ENCODE measurements around the gene ISOC2.
"Not testable (repeated sequence)": the region's sequence is repeated elsewhere in the genome, so short reads cannot be mapped to it uniquely, and the experiment has no call there.

Gene ISOC2

DNA sequence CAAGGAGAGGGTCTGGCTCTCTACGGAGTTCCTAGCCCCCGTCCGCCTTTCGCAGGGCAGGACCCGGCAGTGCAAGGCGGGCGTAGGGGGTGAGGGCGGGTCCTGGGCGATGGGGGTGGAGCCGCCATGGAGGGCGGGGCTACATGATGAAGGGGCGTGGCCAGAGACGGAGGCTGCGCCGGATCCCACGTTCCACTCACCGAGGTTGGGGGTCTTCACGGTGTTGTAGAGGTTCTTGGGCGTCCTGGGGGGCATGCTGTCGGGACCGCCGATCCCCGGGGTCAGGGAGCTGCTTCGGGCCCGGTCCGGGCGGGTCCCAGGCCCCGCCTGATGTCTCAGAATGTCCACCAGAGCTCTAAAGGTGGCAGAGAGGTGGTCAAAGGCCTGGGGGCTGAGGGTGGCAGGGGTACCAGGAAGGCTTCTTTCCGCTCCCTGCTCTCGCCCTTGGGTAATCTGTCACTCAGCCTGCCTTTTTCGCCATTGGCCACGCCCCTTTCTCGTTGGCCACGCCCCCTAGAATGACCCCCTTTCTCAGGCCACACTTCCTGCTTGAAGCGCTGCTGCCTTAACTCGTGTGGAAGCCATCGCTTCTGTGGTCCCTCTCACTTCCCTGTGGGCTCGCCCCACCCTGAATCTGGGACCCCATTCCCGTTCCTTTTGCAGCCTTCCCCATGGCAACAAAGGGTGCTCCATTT lies 20.9 kb downstream of the ISOC2 start:
- no peak for DNase-seq (ENCODE audit: low read depth)

DNA sequence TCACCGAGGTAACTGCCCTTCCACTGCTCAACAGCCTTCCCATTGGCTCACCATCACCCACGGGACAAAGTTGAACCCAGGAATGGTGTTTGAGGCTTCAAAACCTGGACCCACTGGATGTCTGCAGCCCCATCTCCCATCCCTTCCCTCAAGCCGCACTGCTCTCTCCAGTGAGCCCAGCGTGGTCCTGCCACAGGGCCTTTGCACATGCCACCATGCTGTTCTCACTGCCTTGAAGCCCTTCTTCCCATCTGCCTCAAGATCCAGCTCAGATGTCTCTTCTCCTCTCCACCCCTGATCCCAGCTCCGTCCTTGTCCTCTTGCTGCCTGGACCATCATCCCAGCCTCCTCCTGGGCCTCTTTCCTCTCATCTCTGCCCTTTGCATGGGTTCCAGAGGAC lies 22.4 kb downstream of the ISOC2 start:
- no peak for DNase-seq (ENCODE audit: low read depth)

DNA sequence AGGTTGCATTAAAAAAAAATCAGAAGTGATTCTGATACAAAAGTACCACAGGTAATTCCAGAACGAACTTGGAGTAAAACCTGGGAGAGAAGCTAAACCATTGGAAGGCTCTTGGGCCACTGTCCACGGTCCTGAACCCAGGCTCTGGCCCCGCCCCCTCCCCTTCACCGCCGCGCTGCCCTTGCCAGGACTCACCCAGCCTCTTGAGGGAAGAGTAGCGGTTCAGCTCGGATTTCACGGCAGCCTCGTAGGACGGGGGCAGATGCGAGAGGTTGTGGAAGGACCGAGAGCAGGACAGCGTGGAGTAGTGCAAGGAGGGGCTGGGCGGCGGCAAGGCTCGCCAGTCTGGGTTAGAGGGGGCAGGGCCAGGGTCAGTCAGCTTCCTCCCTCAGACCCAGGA lies 24.0 kb downstream of the ISOC2 start:
- DNase-seq (ENCODE audit: low read depth) = no peak

DNA sequence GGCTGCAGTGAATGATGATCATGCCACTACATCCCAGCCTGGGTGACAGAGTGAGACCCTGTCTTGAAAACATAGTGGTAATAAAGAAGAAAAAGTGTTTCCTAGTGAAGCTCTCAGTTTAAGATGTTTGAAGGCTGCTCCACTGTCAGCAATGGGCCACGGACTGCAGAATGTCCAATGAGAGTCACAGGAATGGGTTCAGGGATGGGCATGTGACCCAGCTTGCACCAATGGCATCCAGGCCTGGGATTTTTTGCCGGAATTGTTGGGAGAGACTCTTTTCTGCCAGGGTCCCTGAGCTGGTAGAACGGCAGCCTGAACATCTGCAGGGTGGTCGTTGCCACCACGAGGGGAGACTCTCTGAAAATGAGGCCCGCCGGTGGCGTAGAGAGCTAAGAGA lies 24.6 kb downstream of the ISOC2 start:
- no peak for DNase-seq (ENCODE audit: low read depth)

DNA sequence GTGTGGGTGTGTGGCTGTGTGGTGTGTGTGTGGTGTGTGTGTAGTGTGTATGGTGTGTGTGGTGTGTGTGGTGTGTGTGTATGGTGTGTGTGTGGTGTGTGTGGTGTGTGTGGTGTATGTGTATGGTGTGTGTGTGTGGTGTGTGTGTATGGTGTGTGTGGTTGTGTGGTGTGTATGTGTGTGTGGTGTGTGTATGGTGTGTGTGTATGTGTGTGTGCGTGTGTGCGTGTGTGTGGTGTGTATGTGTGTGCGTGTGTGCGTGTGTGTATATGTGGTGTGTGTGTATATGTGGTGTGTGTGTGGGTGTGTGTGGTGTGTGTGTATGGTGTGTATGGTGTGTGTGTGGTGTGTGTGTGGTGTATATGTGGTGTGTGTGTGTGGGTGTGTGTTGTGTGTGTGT lies 26.4 kb downstream of the ISOC2 start:
- DNase-seq (ENCODE audit: low read depth) = no peak

DNA sequence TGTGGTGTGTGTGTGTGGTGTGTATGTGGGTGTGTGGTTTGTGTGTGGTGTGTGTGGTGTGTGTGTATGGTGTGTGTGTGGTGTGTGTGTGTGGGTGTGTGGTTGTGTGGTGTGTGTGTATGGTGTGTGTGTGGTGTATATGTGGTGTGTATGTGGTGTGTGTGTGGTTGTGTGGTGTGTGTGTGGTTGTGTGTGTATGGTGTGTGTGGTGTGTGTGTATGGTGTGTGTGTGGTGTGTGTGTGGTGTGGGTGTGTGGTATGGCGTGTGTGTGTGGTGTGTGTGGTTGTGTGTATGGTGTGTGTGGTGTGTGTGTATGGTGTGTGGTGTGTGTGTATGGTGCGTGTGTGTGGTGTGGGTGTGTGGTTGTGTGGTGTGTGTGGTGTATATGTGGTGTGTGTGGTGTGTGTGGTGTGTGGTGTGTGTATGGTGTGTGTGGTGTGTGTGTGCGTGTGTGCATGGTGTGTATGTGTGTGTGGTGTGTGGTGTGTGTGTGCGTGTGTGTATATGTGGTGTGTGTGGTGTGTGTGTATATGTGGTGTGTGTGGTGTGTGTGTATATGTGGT lies 27.0 kb downstream of the ISOC2 start:
- no peak for DNase-seq (ENCODE audit: low read depth)

DNA sequence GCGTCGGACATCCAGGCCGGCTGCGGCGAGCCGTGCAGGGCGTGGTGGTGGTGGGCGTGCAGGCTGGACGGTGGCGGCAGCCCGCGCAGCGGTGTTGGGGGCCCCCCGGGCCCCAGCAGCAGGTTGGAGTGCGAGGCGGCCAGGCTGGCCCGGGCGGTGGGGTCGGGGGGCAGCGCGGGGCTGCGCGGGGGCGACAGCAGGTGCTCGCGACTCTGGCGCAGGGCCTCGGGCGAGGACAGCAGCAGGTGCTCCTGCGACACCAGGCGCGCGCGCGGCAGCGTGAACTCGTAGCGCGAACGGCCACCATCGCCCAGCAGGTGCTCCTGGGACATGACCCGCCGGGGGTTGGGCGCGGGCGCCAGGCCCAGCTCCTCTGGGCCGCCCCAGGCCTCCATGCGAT lies 28.1 kb downstream of the ISOC2 start:
- no peak for DNase-seq (ENCODE audit: low read depth)

DNA sequence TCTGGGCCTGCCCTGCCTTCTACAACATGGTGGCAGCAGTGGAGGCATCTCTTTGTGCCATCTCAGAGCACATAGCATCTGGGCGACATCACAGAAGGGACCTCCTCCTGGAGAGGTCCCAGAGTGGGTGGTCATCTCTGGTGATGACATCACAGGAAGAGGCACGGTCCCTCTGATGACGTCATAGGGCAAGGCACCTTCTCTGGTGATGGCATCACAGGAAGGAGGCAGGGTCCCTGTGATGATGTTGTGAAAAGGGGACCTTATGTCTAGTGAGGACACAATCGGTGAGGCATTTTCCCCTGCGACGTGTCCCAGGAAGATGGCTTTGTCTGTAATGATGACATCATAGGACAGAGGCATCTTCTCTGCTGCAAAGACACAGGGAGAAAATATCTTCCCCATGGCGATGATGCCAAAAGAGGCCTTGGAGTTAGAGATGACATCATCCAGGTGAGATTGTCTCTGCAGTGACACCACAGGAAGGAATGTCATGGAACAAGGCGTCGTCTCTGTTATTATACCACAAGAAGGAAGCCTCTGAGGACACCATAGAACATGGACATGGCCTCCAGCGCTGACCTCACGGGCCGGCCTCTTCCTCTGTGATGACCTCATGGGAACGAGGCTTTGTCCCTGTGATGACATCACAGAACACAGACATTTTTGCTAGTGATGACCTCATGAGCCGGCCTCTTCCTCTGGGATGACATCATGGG lies 29.0 kb downstream of the ISOC2 start:
- DNase-seq (ENCODE audit: low read depth) = no peak

DNA sequence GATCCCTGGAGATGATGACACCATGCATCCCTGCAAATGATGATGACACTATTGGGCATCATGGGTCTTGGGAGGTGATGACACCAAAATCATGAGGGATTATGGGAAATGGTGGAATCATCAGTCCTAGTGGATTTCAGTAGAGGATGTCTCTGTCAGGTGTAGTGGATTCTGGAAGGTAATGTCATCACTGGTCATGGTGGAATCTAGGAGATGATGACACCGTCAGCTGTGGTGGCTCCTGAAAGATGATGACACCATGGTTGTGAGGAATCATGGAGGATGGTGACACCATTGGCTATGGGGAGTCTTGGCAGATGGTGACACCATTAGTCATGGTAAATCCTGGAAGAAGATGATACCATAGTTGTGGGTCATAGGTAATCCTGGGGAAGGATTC lies 30.3 kb downstream of the ISOC2 start:
- no peak for DNase-seq (ENCODE audit: low read depth)

DNA sequence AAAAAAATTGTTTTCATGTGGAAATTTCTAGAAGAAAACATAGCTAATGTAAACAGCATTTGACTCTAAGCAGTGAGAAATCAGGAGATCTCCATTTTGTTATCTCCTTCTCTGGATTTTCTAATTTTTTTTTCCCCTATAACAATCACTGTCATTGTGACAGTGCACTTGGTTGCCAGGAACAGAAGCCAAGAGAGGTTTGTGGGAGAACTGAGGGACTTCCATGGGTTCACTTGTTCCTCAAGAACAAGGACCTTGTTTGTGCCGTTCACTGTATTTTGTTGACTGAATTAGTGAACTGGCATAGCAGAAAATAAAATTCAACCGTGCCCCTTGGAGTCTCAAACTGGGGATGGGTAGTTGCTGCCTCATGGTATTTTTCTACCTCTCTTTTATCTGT lies 35.4 kb downstream of the ISOC2 start:
- no peak for DNase-seq (ENCODE audit: low read depth)

DNA sequence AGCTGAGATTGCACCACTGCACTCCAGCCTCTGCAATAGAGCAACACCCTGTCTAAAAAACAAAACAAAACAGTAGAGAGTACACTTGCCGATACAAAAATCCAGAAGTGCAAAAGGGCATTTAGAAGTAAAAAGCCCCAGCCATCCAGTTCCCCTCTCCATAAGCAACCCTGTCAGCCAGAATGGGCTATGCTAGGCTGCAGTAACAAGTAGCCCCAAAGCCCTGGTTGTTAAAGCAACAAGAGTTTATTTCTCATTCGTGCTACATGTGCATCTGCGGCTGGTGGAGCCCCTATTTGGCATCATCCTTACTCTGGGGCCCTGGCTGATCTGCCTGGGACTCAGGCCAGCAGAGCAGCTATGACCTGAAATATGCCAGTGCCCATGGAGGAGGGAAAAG lies 36.9 kb downstream of the ISOC2 start:
- DNase-seq (ENCODE audit: low read depth) = no peak

DNA sequence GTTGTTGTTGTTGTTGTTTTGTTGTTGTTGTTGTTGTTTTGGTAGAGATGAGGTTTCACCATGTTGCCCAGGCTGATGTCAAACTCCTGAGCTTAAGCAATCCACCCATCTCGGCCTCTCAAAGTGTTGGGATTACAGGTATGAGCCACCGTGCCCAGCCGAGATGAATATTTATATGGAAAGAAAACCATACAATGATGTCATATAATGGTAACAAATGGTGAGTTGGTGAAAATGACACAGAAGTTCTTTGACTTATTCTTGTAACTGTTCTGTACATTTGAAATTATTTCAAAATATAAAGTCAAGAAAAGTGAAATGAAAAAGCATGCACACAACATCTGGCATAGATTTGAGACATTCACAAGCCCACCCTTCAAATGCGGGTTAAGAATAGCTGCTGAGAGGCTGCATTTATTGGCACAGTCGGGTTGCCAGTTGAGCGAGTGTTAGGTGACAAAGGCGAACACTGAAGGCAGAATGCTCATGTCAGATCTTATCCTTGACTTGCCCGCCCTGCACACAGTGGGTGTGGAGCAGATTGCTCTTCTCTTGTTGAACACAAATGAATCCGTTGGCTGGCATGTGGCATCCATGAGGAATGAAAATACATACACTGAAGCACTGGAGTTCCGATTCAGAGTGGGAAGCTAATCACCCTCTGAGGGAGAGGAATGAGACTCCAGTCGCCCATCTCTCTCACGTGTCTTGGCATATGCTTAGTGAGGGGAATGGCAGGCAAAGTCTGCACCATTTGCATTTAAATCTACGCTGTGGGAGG lies 38.0 kb downstream of the ISOC2 start:
- DNase-seq (ENCODE audit: low read depth) = no peak

DNA sequence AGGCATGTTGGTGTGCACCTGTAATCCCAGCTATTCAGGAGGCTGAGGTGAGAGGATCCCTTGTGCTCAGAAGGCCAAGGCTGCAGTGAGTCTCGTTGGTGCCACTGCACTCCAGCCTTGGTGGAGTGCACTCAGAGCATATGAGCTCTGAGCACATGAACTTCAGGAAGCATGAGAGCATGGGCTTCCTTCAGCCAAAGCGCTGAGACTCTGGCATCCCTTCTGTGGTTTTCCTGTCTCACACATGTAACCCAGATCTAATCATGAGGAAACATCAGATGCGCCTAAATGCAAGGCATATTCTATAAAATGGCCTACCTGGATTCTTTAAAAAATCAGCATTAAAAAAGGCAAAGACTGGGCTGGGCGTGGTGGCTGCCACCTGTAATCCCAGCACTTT lies 40.2 kb downstream of the ISOC2 start:
- DNase-seq (ENCODE audit: low read depth) = not testable (repeated sequence)

DNA sequence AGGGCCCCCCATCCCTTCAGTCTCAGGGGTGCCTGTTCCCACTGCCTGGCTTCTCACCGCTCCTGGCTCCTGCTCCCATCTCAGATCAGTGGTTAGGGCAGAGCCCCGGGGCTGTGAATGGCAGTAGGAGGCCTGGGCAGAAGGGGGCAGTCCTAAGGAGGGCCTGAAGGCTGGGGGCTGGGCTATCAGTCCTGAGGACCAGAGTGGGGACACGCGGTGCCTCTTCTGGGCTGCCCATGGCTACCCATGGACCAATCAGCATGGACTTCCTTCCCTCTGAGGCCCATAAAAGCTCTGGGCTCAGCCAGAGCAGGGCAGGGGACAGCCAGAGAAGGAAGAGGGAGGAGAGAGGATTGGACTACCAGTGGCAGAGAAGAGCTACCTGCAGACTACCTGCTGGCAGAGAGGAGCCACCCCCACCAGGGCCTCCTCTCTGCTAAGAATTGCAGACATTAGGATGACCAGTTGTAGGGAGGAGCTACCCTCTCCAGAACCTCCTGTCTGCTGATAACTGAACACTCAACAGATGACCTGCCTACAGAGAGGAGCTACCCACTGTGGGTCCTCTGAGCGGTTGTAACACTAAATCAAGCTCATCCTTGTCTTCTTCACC lies 41.7 kb downstream of the ISOC2 start:
- no peak for DNase-seq (ENCODE audit: low read depth)

DNA sequence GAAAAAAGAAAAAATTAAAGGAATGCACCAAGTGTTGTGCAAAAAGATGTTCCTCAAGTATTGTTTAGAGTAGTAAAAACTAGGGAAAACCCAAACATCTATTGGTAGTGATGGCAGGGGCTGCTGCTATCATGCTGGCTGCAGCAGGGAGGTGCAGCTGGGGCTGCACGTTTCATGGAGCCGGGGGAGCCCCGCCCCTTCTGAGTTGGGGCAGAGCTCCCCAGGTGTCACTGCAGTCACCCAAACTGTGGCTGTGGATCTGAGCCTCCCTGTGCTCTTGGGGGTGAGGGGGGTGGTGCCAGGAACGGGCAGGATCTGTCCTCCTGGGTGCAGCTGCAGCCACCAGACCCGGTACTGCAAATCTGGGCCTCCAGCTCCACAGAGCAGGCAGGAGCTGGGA lies 42.3 kb downstream of the ISOC2 start:
- DNase-seq (ENCODE audit: low read depth) = no peak

DNA sequence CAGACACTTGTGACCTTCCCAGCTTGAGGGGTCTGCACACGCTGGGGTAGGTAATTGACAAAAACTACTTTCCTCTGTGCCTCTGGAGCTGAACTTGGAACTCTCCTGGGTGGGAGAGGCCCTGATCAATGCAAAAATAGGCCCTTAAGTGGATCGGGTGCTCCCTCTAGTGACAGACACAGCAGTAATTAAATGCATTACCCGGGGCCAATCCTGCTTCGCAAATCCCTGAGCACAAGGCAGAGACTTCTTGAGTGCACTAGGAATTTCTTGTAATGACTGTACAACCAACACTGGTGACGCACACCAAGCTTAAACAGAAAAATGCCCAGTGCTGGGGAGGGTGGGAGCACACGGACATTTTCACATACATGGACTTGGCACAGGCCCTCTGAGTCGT lies 43.3 kb downstream of the ISOC2 start:
- DNase-seq (ENCODE audit: low read depth) = peak; percentile 54

DNA sequence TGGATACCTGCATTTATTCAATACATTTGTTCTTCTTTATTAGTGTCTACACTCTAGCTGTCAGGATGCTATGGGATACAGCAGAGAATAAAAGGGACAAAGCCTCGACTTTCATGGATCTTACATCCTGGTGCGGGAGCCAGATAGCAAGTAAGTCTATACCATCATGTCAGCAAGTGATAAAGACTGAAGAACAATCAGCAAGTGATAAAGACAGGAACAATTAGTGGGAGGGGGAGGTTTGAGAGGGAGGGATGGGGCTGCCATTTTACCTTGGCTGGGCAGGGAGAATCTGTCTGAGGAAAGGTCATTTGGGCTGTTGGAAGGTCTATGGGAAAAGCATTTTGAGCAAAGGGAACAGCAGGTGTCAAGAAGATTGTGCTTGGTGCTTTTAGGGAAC lies 51.3 kb downstream of the ISOC2 start:
- DNase-seq (ENCODE audit: low read depth) = no peak

DNA sequence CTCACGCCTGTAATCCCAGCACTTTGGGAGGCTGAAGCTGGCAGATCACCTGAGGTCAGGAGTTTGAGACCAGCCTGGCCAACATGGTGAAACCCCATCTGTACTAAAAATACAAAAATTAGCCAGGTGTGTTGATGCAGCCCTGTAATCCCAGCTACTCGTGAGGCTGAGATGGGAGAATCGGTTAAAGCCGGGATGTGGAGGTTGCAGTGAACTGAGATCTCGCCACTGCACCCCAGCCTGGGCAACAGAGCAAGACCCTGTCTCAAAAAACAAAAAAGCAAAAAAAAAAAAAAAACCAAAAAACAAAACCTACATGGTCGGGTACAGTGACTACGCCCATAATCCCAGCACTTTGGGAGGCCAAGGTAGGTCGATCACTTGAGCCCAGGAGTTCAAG lies 52.3 kb downstream of the ISOC2 start:
- DNase-seq (ENCODE audit: low read depth) = not testable (repeated sequence)

DNA sequence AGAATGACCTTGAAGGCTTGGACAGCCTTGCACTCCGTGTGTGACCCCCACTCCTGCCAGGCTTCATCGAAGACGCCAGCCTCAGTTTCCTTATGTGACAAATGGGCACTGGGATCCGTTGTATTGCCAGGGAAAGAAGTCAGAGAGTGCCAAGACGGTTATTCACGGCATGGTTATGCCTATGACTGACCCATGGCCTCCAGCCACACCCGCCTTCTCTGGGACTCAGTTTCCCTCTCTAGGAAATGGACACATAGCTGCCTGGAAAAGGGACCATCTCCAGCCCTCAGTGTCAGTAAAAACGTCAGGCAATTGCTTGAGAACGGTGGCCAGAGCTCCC lies 52.9 kb downstream of the ISOC2 start:
- no peak for DNase-seq (ENCODE audit: low read depth)

DNA sequence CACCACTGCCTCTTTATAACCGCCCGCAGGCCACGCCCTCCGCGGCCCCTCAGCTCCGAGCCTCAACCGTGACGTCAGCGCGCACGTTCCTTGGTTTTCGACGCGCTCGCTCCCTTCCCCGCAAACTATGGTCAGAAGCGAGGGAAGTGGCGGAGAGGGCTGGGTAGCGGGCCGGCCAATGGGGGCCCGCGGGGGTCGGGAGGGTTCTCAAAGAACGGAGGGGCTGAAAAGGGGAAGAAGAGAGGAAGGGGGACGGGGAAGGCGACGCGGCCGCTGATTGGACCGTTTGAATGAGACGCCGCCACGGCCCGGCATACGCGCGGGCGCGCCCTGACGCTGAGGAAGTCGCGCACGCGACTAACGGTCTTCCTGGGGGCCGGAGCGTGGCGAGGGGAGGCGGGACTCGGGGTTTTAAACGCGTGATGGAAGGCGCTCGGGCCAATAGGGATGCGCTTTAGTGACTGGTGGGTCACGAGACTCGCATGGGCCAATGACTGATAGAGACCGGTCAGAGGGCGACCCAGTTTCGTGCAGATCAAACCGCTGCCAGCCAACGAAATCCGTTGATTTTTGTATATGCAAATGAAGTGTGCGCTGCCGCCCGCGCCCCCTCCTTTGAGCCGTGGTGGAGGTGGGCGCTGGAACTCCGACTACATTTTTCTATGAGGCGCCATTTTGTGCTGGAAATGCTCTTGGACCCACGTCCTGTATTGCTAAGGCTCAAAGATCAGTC lies 53.5 kb downstream of the ISOC2 start:
- DNase-seq (ENCODE audit: low read depth) = peak; percentile 95

DNA sequence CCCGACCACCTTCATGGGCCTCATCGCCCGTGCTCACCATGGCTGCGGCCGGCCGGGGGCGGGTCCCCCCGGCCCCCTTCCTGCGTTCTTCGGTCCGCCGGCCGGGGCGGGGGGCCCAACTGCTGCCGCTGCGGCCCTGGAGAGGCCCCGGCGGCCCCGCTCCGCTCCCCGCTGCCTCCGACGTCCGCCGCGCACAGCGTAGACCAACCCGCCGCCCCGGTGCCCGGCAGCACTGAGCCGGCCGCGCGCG lies 54.0 kb downstream of the ISOC2 start, which contains the start of gene UBE2S:
Gene UBE2S, minus strand, starts transcription at position 239 of the 250 bp plus-strand sequence. Its CDS starts 199 bp downstream, at position 40.
- DNase-seq (ENCODE audit: low read depth) = not testable (repeated sequence)

Data from GM04503 (cell line).